Neural progenitor cell (in vitro differentiated cells): ENCODE results near the gene RNF26. TPM values are rescaled to one million over a fixed set of nuclear protein-coding genes. Genes with fewer than 3 reads are reported as not detected.

ENCODE experiments used
- DNase-seq: peaks from one replicate; pipeline ENCODE4 v3.0.0-alpha.2; 2016; ENCODE audit warnings: low spot score
- H2AFZ ChIP-seq: fragments of 200-600 bp; sonication (generic); replicated peaks from 2 replicates; pipeline ENCODE4 v1.6.1; 2016; ENCODE audit warnings: antibody characterized with exemption
- H3F3A ChIP-seq: fragments of 200-600 bp; sonication (generic); 2 replicates; pipeline ENCODE4 v1.6.1; 2016; ENCODE audit warnings: antibody characterized with exemption, low read depth
- H3K27ac ChIP-seq: fragments of 200-600 bp; sonication (generic); 2 replicates; pipeline ENCODE4 v1.5.1; 2016; ENCODE audit warnings: mild to moderate bottlenecking
- H3K27me3 ChIP-seq: fragments of 200-600 bp; sonication (generic); 2 replicates; pipeline ENCODE4 v1.6.1; 2016; ENCODE audit warnings: mild to moderate bottlenecking, moderate library complexity
- H3K36me3 ChIP-seq: fragments of 200-600 bp; sonication (generic); 2 replicates; pipeline ENCODE4 v1.5.1; 2016
- H3K4me1 ChIP-seq: fragments of 200-600 bp; sonication (generic); 2 replicates; pipeline ENCODE4 v1.6.1; 2016; ENCODE audit warnings: mixed run types
- H3K4me2 ChIP-seq: fragments of 200-600 bp; sonication (generic); 2 replicates; pipeline ENCODE4 v1.6.1; 2016
- H3K4me3 ChIP-seq: fragments of 200-600 bp; sonication (generic); 2 replicates; pipeline ENCODE4 v1.5.1; 2016
- H3K79me2 ChIP-seq: fragments of 200-600 bp; sonication (generic); 2 replicates; pipeline ENCODE4 v1.6.1; 2016; ENCODE audit warnings: low read depth
- H3K9ac ChIP-seq: fragments of 200-600 bp; sonication (generic); 2 replicates; pipeline ENCODE4 v1.6.1; 2016
- H3K9me3 ChIP-seq: fragments of 200-600 bp; sonication (generic); 2 replicates; pipeline ENCODE4 v1.5.1; 2016; ENCODE audit warnings: low read depth
- H4K20me1 ChIP-seq: fragments of 200-600 bp; sonication (generic); 2 replicates; pipeline ENCODE4 v1.6.1; 2016; ENCODE audit warnings: low read depth
- H3K27ac Mint-ChIP-seq: 3 replicates; pipeline ENCODE4 v1.8.0; 2021; ENCODE audit warnings: mixed read lengths
- H3K27me3 Mint-ChIP-seq: 2 replicates; pipeline ENCODE4 v1.8.0; 2022; ENCODE audit warnings: low read depth, mild to moderate bottlenecking, inconsistent platforms, moderate library complexity, mixed read lengths; ENCODE audit not compliant: insufficient read depth
- H3K36me3 Mint-ChIP-seq: 3 replicates; pipeline ENCODE4 v1.8.0; 2021; ENCODE audit warnings: mixed read lengths
- H3K4me1 Mint-ChIP-seq: 3 replicates; pipeline ENCODE4 v1.8.0; 2021; ENCODE audit warnings: mixed read lengths
- H3K4me3 Mint-ChIP-seq: 3 replicates; pipeline ENCODE4 v1.8.0; 2021; ENCODE audit warnings: mild to moderate bottlenecking, moderate library complexity, mixed read lengths
- H3K9me3 Mint-ChIP-seq: 3 replicates; pipeline ENCODE4 v1.8.0; 2020; ENCODE audit warnings: mixed read lengths
- EZH2 ChIP-seq: fragments of 200-600 bp; sonication (generic); IDR thresholded peaks from 2 replicates; pipeline ENCODE4 v1.6.1; 2017; ENCODE audit warnings: antibody characterized with exemption, mild to moderate bottlenecking, moderate library complexity
- EZH2phosphoT487 ChIP-seq: fragments of 200-600 bp; sonication (generic); IDR thresholded peaks from 2 replicates; pipeline ENCODE4 v1.6.1; 2017; ENCODE audit warnings: antibody characterized with exemption
- total RNA-seq: library from RNA; depleted of rRNA; stranded (reverse); fragments of >200 nt; gene quantifications from 2 replicates; pipeline ENCODE4 v1.2.3, GENCODE V29; 2015; ENCODE audit warnings: low replicate concordance
- TF ChIP-seq, protein P1 (sequence below): fragments of 200-600 bp; sonication (generic); IDR thresholded peaks from 2 replicates; pipeline ENCODE4 v1.5.1; 2017; ENCODE audit warnings: antibody characterized with exemption, mild to moderate bottlenecking

Gene RNF26
- total RNA-seq, 1 donor from 2014 or later = 17.1 TPM

GRCh38 chr11:119373059-119373920 lies 39.0 kb downstream of the RNF26 start:
- no peak overlapping the region for H2AFZ ChIP-seq
- no peaks in the 10 kb centered on the region for H3K9me3 Mint-ChIP-seq
- no peak overlapping the region for H3K27ac Mint-ChIP-seq
- H3K4me3 ChIP-seq = no peak overlapping the region
- H3K4me1 Mint-ChIP-seq = peaks cover 67% of the 10 kb centered on the region
- H3K9me3 ChIP-seq = no peaks in the 10 kb centered on the region
- H3K79me2 ChIP-seq = no peaks in the 10 kb centered on the region
- H3K36me3 Mint-ChIP-seq = no peaks in the 10 kb centered on the region
- H3K36me3 ChIP-seq = no peaks in the 10 kb centered on the region
- no peak for DNase-seq
- H4K20me1 ChIP-seq = peaks cover 3% of the 10 kb centered on the region
- no peaks in the 10 kb centered on the region for H3K27me3 ChIP-seq
- H3K9ac ChIP-seq = no peak overlapping the region
- H3K27me3 Mint-ChIP-seq = peaks cover 15% of the 10 kb centered on the region
- peaks cover 37% of the 10 kb centered on the region for H3F3A ChIP-seq
- H3K4me3 Mint-ChIP-seq = no peak overlapping the region
- H3K27ac ChIP-seq = no peak overlapping the region
- H3K4me1 ChIP-seq = peaks cover 60% of the 10 kb centered on the region
- H3K4me2 ChIP-seq = no peak overlapping the region
- TF ChIP-seq EZH2phosphoT487 (no peak), EZH2 (no peak)
- TF ChIP-seq, protein P1, sequence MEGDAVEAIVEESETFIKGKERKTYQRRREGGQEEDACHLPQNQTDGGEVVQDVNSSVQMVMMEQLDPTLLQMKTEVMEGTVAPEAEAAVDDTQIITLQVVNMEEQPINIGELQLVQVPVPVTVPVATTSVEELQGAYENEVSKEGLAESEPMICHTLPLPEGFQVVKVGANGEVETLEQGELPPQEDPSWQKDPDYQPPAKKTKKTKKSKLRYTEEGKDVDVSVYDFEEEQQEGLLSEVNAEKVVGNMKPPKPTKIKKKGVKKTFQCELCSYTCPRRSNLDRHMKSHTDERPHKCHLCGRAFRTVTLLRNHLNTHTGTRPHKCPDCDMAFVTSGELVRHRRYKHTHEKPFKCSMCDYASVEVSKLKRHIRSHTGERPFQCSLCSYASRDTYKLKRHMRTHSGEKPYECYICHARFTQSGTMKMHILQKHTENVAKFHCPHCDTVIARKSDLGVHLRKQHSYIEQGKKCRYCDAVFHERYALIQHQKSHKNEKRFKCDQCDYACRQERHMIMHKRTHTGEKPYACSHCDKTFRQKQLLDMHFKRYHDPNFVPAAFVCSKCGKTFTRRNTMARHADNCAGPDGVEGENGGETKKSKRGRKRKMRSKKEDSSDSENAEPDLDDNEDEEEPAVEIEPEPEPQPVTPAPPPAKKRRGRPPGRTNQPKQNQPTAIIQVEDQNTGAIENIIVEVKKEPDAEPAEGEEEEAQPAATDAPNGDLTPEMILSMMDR = no peak

- H3K4me3 ChIP-seq = no peak overlapping the region
- no peak overlapping the region for H3K27ac ChIP-seq
- peaks cover 15% of the 10 kb centered on the region for H3K27me3 Mint-ChIP-seq
These were observed 39.7 kb downstream of the RNF26 start for GRCh38 chr11:119373921-119374631.

GRCh38 chr11:119374632-119375336 lies 40.5 kb downstream of the RNF26 start:
- Histone ChIP-seq H3K27ac (no peak overlapping the region), H3K9ac (no peak overlapping the region), H3K9me3 (no peaks in the 10 kb centered on the region), H3K79me2 (no peaks in the 10 kb centered on the region), H4K20me1 (peaks cover 6% of the 10 kb centered on the region), H3F3A (peaks cover 51% of the 10 kb centered on the region), H3K4me3 (no peak overlapping the region), H3K36me3 (no peaks in the 10 kb centered on the region), H2AFZ (no peak overlapping the region), H3K4me1 (peaks cover 68% of the 10 kb centered on the region), H3K27me3 (no peaks in the 10 kb centered on the region), H3K4me2 (peak overlapping the region; percentile 28)
- TF ChIP-seq EZH2phosphoT487 = no peak
- TF ChIP-seq EZH2 = no peak
- TF ChIP-seq, protein P1 = no peak
- no peak for DNase-seq
- Mint-ChIP-seq H3K4me3 (peak overlapping the region; percentile 18), H3K27me3 (peaks cover 15% of the 10 kb centered on the region), H3K27ac (no peak overlapping the region), H3K9me3 (no peaks in the 10 kb centered on the region), H3K36me3 (no peaks in the 10 kb centered on the region), H3K4me1 (peaks cover 64% of the 10 kb centered on the region)

More at GRCh38 chr11:119373921-119374631, 39.7 kb downstream of the RNF26 start:
- TF ChIP-seq, protein P1 = peak; percentile 94
- no peak for TF ChIP-seq EZH2
- Histone ChIP-seq H3K9ac (no peak overlapping the region), H3K36me3 (no peaks in the 10 kb centered on the region), H3K4me1 (peaks cover 65% of the 10 kb centered on the region), H4K20me1 (peaks cover 6% of the 10 kb centered on the region), H3F3A (peaks cover 44% of the 10 kb centered on the region), H3K4me2 (peak overlapping the region; percentile 28), H2AFZ (no peak overlapping the region), H3K9me3 (no peaks in the 10 kb centered on the region), H3K79me2 (no peaks in the 10 kb centered on the region), H3K27me3 (no peaks in the 10 kb centered on the region)
- no peaks in the 10 kb centered on the region for H3K36me3 Mint-ChIP-seq
- peak overlapping the region; percentile 24 for H3K4me3 Mint-ChIP-seq
- peaks cover 67% of the 10 kb centered on the region for H3K4me1 Mint-ChIP-seq
- H3K9me3 Mint-ChIP-seq = no peaks in the 10 kb centered on the region
- peak; percentile 89 for DNase-seq
- H3K27ac Mint-ChIP-seq = peak overlapping the region; percentile 72
